NCI-H524 treated with DMSO at 0.1 percent for 48 hours (cell line): Measurements from ENCODE around the gene GNB4.

Experiments used
- DNase-seq: peaks from one replicate; lab custom pipeline; 2025; lab: John Stamatoyannopoulos, UW

The GNB4 gene

GRCh38 chr3:179432451-179432850 is 18.8 kb downstream of the GNB4 start:
- no peak for DNase-seq

GRCh38 chr3:179432021-179432420 is 19.2 kb downstream of the GNB4 start:
- DNase-seq, result no peak

- no peak for DNase-seq
These were observed 20.9 kb downstream of the GNB4 start for GRCh38 chr3:179430277-179430870.

GRCh38 chr3:179428876-179429548 is 22.3 kb downstream of the GNB4 start:
- no peak for DNase-seq

- DNase-seq, result no peak
These were observed 26.2 kb downstream of the GNB4 start for GRCh38 chr3:179425075-179425474.

GRCh38 chr3:179421500-179421899 is 29.8 kb downstream of the GNB4 start:
- DNase-seq, result no peak

- DNase-seq, result no peak
These were observed 32.7 kb downstream of the GNB4 start for GRCh38 chr3:179418610-179419009.

GRCh38 chr3:179416681-179417080 is 34.6 kb downstream of the GNB4 start:
- DNase-seq, result no peak

- DNase-seq, result no peak
These were observed 35.9 kb downstream of the GNB4 start for GRCh38 chr3:179415377-179415776.

GRCh38 chr3:179414804-179415203 is 36.5 kb downstream of the GNB4 start:
- DNase-seq, result no peak

- no peak for DNase-seq
These were observed 40.3 kb downstream of the GNB4 start for GRCh38 chr3:179410999-179411398.

- DNase-seq, result no peak
These were observed 40.9 kb downstream of the GNB4 start for GRCh38 chr3:179410331-179410730.

GRCh38 chr3:179404307-179404706 is 47.0 kb downstream of the GNB4 start:
- no peak for DNase-seq

GRCh38 chr3:179402963-179403362 is 48.3 kb downstream of the GNB4 start:
- no peak for DNase-seq

GRCh38 chr3:179401561-179401960 is 49.7 kb downstream of the GNB4 start:
- DNase-seq, result no peak

GRCh38 chr3:179398574-179399231 is 52.6 kb downstream of the GNB4 start:
- no peak for DNase-seq

GRCh38 chr3:179391906-179392305 is 59.4 kb downstream of the GNB4 start:
- DNase-seq, result no peak

- DNase-seq, result no peak
These were observed 74.8 kb downstream of the GNB4 start for GRCh38 chr3:179376474-179376873.

- no peak for DNase-seq
These were observed 75.9 kb downstream of the GNB4 start for GRCh38 chr3:179375091-179375999.

- no peak for DNase-seq
These were observed 77.3 kb downstream of the GNB4 start for GRCh38 chr3:179373938-179374337.

- DNase-seq, result no peak
These were observed 81.6 kb downstream of the GNB4 start for GRCh38 chr3:179369621-179370020.

- no peak for DNase-seq
These were observed 87.9 kb downstream of the GNB4 start for GRCh38 chr3:179363332-179363731.
